GM23338 (cell line): Measurements from ENCODE around the gene KLHL40. TPM values are rescaled to one million over a fixed set of nuclear protein-coding genes. Genes with fewer than 3 reads are reported as not detected.

Experiments
- ATAC-seq: fragments of 200-7000 bp; cut with Tn5 transposase; 3 replicates; pipeline ENCODE4 v1.9.1; 2020
- DNase-seq: peaks from one replicate; pipeline ENCODE4 v3.0.0-alpha.2; 2015; ENCODE audit warnings: low spot score
- H2AFZ ChIP-seq: fragments of 200-600 bp; sonication (generic); 2 replicates; pipeline ENCODE4 v1.8.0; 2016; ENCODE audit warnings: antibody characterized with exemption, mild to moderate bottlenecking, moderate library complexity
- H3F3A ChIP-seq: fragments of 200-600 bp; sonication (generic); replicated peaks from 2 replicates; pipeline ENCODE4 v1.8.0; 2017; ENCODE audit warnings: antibody characterized with exemption, mixed run types, low read depth
- H3K27ac ChIP-seq: fragments of 200-600 bp; sonication (generic); 2 replicates; pipeline ENCODE4 v1.6.1; 2016; ENCODE audit warnings: low read depth
- H3K27me3 ChIP-seq: fragments of 200-600 bp; sonication (generic); 2 replicates; pipeline ENCODE4 v1.8.0; 2016; ENCODE audit warnings: mild to moderate bottlenecking, mixed run types, moderate library complexity; ENCODE audit not compliant: insufficient read depth
- H3K36me3 ChIP-seq: fragments of 200-600 bp; sonication (generic); 2 replicates; pipeline ENCODE4 v1.8.0; 2016; ENCODE audit warnings: mild to moderate bottlenecking; ENCODE audit not compliant: insufficient read depth
- H3K4me1 ChIP-seq: fragments of 200-600 bp; sonication (generic); 2 replicates; pipeline ENCODE4 v1.8.0; 2016; ENCODE audit warnings: mild to moderate bottlenecking, moderate library complexity; ENCODE audit not compliant: insufficient read depth
- H3K4me2 ChIP-seq: fragments of 200-600 bp; sonication (generic); 2 replicates; pipeline ENCODE4 v1.7.1; 2017; ENCODE audit warnings: mixed run types
- H3K4me3 ChIP-seq: fragments of 200-600 bp; sonication (generic); 2 replicates; pipeline ENCODE4 v1.6.1; 2016; ENCODE audit warnings: mixed run types
- H3K79me2 ChIP-seq: fragments of 200-600 bp; sonication (generic); replicated peaks from 2 replicates; pipeline ENCODE4 v1.8.0; 2017; ENCODE audit warnings: mild to moderate bottlenecking; ENCODE audit not compliant: insufficient read depth
- H3K9me2 ChIP-seq: fragments of 200-600 bp; sonication (generic); 2 replicates; pipeline ENCODE4 v1.8.0; 2017; ENCODE audit not compliant: insufficient read depth
- H4K20me1 ChIP-seq: fragments of 200-600 bp; sonication (generic); replicated peaks from 2 replicates; pipeline ENCODE4 v1.8.0; 2017; ENCODE audit warnings: mild to moderate bottlenecking; ENCODE audit not compliant: insufficient read depth
- H3K27ac Mint-ChIP-seq: 2 replicates; pipeline ENCODE4 v1.8.0; 2020; ENCODE audit warnings: inconsistent platforms, mild to moderate bottlenecking, moderate library complexity, mixed read lengths
- H3K27me3 Mint-ChIP-seq: 3 replicates; pipeline ENCODE4 v1.8.0; 2022; ENCODE audit warnings: low read depth, mild to moderate bottlenecking, moderate library complexity, mixed read lengths, inconsistent platforms; ENCODE audit not compliant: insufficient read depth, poor library complexity
- H3K36me3 Mint-ChIP-seq: 3 replicates; pipeline ENCODE4 v1.8.0; 2021; ENCODE audit warnings: low read depth, mild to moderate bottlenecking, inconsistent platforms, moderate library complexity, mixed read lengths
- H3K4me1 Mint-ChIP-seq: 3 replicates; pipeline ENCODE4 v1.8.0; 2020; ENCODE audit warnings: mild to moderate bottlenecking, inconsistent platforms, mixed read lengths
- H3K4me3 Mint-ChIP-seq: 3 replicates; pipeline ENCODE4 v1.8.0; 2021; ENCODE audit warnings: moderate library complexity, mild to moderate bottlenecking, inconsistent platforms, mixed read lengths
- H3K9me3 Mint-ChIP-seq: 3 replicates; pipeline ENCODE4 v1.8.0; 2020; ENCODE audit warnings: moderate library complexity, mild to moderate bottlenecking, inconsistent platforms, mixed read lengths
- CREB1 ChIP-seq: fragments of 250-450 bp; sonication (Bioruptor Pico); IDR thresholded peaks from 2 replicates; pipeline ENCODE4 v1.5.0; 2020; ENCODE audit warnings: low read depth, mild to moderate bottlenecking, moderate library complexity
- CTCF ChIP-seq, 2 experiments: fragments of 200-600 bp in 1 of 2; sonication (generic) in 1 of 2; conservative IDR thresholded peaks; 2 replicates each; pipeline versions ENCODE4 v1.5.1 to v1.6.1; 2016 to 2017; ENCODE audit warnings: antibody characterized with exemption in 2 of 2, low read depth in 2 of 2, mild to moderate bottlenecking in 2 of 2, moderate library complexity in 1 of 2
- ETS1 ChIP-seq: IDR thresholded peaks from 2 replicates; pipeline ENCODE4 v1.6.1; 2016; ENCODE audit warnings: antibody characterized with exemption
- EZH2 ChIP-seq: fragments of 200-600 bp; sonication (generic); IDR thresholded peaks from one replicate; pipeline ENCODE4 v1.8.0; 2017; ENCODE audit warnings: antibody characterized with exemption, mild to moderate bottlenecking, low read depth; ENCODE audit not compliant: unreplicated experiment
- JUNB ChIP-seq: IDR thresholded peaks from one replicate; pipeline ENCODE4 v1.6.1; 2016; ENCODE audit warnings: antibody characterized with exemption; ENCODE audit not compliant: unreplicated experiment
- NANOG ChIP-seq: IDR thresholded peaks from 2 replicates; pipeline ENCODE4 v1.6.1; 2016; ENCODE audit warnings: antibody characterized with exemption, borderline replicate concordance
- POLR2AphosphoS5 ChIP-seq: IDR thresholded peaks from 2 replicates; pipeline ENCODE4 v1.6.1; 2016; ENCODE audit warnings: antibody characterized with exemption, low read depth
- REST ChIP-seq: IDR thresholded peaks from one replicate; pipeline ENCODE4 v1.6.1; 2018; ENCODE audit warnings: antibody characterized with exemption; ENCODE audit not compliant: unreplicated experiment
- STAT1 ChIP-seq: IDR thresholded peaks from one replicate; pipeline ENCODE4 v1.6.1; 2016; ENCODE audit warnings: antibody characterized with exemption; ENCODE audit not compliant: unreplicated experiment
- ZNF114 ChIP-seq: fragments of 250-450 bp; sonication (Bioruptor Pico); IDR thresholded peaks from 2 replicates; pipeline ENCODE4 v1.5.0; 2020; ENCODE audit warnings: mild to moderate bottlenecking, moderate library complexity
- ZNF331 ChIP-seq: fragments of 250-450 bp; sonication (Bioruptor Pico); IDR thresholded peaks from 2 replicates; pipeline ENCODE4 v1.5.0; 2020; ENCODE audit warnings: low read depth, mild to moderate bottlenecking, moderate library complexity
- polyA plus RNA-seq: library from polyadenylated mRNA; unstranded; fragments of >200 nt; fragmentation: Nextera tagmentation; extraction: Ambion mirVana; gene quantifications from 2 replicates; pipeline ENCODE4 v1.2.1, GENCODE V29; 2016
- total RNA-seq: library from RNA; depleted of rRNA; stranded (reverse); fragments of >200 nt; shearing (Covaris generic); gene quantifications from 2 replicates; pipeline ENCODE4 v1.2.3, GENCODE V29; 2014

KLHL40 gene
- total and polyA plus RNA-seq, 2 experiments from 2014 or later, result not detected

- TF ChIP-seq ETS1 (no peak), ZNF331 (CRISPR knock-in tag) (no peak), REST (no peak), ZNF114 (CRISPR knock-in tag) (no peak), JUNB (no peak), EZH2 (no peak), NANOG (no peak), STAT1 (no peak), CTCF (conservative IDR thresholded peaks at IDR 0.05; ENCODE audit: low read depth in 2 of 2) (no peak), CREB1 (no peak)
These were observed 45.0 kb downstream of the KLHL40 start (continued) for GRCh38 chr3:42730294-42730693.

- no peak overlapping the region for H2AFZ ChIP-seq
- no peaks in the 10 kb centered on the region for H3K27me3 ChIP-seq
- H3K4me3 Mint-ChIP-seq, result no peak overlapping the region
- no peaks in the 10 kb centered on the region for H3K36me3 ChIP-seq
- H3K27me3 Mint-ChIP-seq, result peaks cover 17% of the 10 kb centered on the region
- H3K79me2 ChIP-seq, result no peaks in the 10 kb centered on the region
- no peak overlapping the region for H3K4me2 ChIP-seq
- no peak for ATAC-seq
- no peak overlapping the region for H3K4me3 ChIP-seq
- peaks cover 3% of the 10 kb centered on the region; the same call in 1 of the 2 replicates for H3K9me2 ChIP-seq
- H3K36me3 Mint-ChIP-seq, result no peaks in the 10 kb centered on the region
- H3K27ac ChIP-seq, result no peak overlapping the region
- H3K4me1 ChIP-seq, result peaks cover 15% of the 10 kb centered on the region
- H3K4me1 Mint-ChIP-seq, result peaks cover 37% of the 10 kb centered on the region
- H3K9me3 Mint-ChIP-seq, result no peaks in the 10 kb centered on the region
- no peak overlapping the region for H3K27ac Mint-ChIP-seq
- no peaks in the 10 kb centered on the region for H3F3A ChIP-seq
- no peak for DNase-seq
- H4K20me1 ChIP-seq, result no peaks in the 10 kb centered on the region
- no peak for TF ChIP-seq NANOG
- no peak for TF ChIP-seq ETS1
- no peak for TF ChIP-seq EZH2
- no peak for TF ChIP-seq POLR2AphosphoS5
- TF ChIP-seq JUNB, result no peak
- TF ChIP-seq CREB1, result no peak
These were observed 45.5 kb downstream of the KLHL40 start for GRCh38 chr3:42730706-42731420.
